Measurements from ENCODE around the gene GAB3. TPM values are rescaled to one million over a fixed set of nuclear protein-coding genes. Genes with fewer than 3 reads are reported as not detected.

GAB3 gene
- total RNA-seq, 1 experiment from 2014 or later: 0.09 TPM

GRCh38 chrX:154785716-154786115 is 34.8 kb upstream of the GAB3 start:
- Histone ChIP-seq H3K4me3 (ENCODE audit: low read depth, low read length, poor library complexity, severe bottlenecking) (no peak overlapping the region), H3K27me3 (replicated peaks; ENCODE audit: insufficient read depth, low read depth, low read length, poor library complexity) (no peaks in the 10 kb centered on the region), H3K4me1 (ENCODE audit: insufficient read depth, low read length, poor library complexity, severe bottlenecking) (no peaks in the 10 kb centered on the region), H3K27ac (ENCODE audit: low read depth, low read length, poor library complexity, severe bottlenecking) (no peak overlapping the region), H3K9me3 (ENCODE audit: low read depth, low read length, poor library complexity, severe bottlenecking) (no peaks in the 10 kb centered on the region), H3K36me3 (ENCODE audit: insufficient read depth, low read length, poor library complexity, severe bottlenecking) (no peaks in the 10 kb centered on the region)
- POLR2A ChIA-PET (ENCODE audit: low non-redundant PET): no interaction called here
- BruUV-seq (replicated peaks): no TSS peak
- intact Hi-C loops (cut with micrococcal nuclease; ENCODE audit: unreplicated experiment): no loop called here
- CTCF ChIA-PET: no interaction called here
- DNase-seq (ENCODE audit: low spot score): no peak
- TF ChIP-seq EZH2 (IDR thresholded peaks at IDR 0.05; ENCODE audit: borderline replicate concordance, low read depth, low read length, poor library complexity, severe bottlenecking): no peak
- TF ChIP-seq, protein P1, sequence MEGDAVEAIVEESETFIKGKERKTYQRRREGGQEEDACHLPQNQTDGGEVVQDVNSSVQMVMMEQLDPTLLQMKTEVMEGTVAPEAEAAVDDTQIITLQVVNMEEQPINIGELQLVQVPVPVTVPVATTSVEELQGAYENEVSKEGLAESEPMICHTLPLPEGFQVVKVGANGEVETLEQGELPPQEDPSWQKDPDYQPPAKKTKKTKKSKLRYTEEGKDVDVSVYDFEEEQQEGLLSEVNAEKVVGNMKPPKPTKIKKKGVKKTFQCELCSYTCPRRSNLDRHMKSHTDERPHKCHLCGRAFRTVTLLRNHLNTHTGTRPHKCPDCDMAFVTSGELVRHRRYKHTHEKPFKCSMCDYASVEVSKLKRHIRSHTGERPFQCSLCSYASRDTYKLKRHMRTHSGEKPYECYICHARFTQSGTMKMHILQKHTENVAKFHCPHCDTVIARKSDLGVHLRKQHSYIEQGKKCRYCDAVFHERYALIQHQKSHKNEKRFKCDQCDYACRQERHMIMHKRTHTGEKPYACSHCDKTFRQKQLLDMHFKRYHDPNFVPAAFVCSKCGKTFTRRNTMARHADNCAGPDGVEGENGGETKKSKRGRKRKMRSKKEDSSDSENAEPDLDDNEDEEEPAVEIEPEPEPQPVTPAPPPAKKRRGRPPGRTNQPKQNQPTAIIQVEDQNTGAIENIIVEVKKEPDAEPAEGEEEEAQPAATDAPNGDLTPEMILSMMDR (conservative IDR thresholded peaks at IDR 0.05; ENCODE audit: low read depth, low read length): no peak

DNA sequence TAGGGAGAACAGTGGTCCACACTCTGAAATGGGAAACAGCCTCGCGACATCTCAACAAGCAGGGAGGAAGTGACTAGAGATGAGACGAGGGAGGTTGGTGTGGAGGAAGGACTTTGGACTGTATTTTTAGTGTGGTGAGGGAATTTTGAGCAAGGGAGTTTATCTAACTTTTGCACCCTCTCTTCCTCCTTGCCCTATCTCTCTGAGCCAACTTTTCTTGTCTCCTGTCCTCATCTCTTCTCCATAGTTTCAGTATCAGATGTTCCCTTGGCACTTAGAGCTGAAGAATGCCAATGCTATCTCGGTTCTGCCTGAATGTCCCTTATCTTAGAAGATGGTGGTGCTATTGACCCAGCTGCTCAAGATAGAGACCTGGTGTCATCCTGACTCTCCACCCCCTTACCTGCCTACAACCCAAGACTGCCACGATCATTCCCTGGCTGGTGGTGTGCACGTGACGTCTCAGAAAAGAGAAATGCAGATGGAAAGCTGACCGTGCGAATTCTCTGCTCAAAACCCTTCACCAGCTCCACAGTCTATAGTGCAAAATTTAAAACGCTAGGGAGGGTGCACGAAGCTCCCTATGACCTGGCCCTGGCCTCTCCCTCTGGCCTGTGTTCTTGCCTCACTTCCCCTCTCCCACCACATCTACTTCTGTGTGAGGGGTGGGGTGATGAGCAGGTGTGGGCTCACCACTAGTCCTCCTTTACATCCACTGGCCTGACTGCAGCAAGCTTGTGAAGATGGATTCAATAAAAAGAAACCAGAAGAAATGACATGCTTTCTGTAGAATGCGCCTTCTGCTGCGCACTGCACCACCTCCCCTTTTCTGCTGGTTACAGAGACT is 33.5 kb upstream of the GAB3 start:
- Histone ChIP-seq H3K27ac (ENCODE audit: low read depth, low read length, poor library complexity, severe bottlenecking) (no peak overlapping the region), H3K36me3 (ENCODE audit: insufficient read depth, low read length, poor library complexity, severe bottlenecking) (no peaks in the 10 kb centered on the region), H3K4me3 (ENCODE audit: low read depth, low read length, poor library complexity, severe bottlenecking) (no peak overlapping the region), H3K4me1 (ENCODE audit: insufficient read depth, low read length, poor library complexity, severe bottlenecking) (no peaks in the 10 kb centered on the region), H3K9me3 (ENCODE audit: low read depth, low read length, poor library complexity, severe bottlenecking) (no peaks in the 10 kb centered on the region), H3K27me3 (replicated peaks; ENCODE audit: insufficient read depth, low read depth, low read length, poor library complexity) (no peaks in the 10 kb centered on the region)
- intact Hi-C loops (cut with micrococcal nuclease; ENCODE audit: unreplicated experiment): no loop called here
- DNase-seq (ENCODE audit: low spot score): no peak
- BruUV-seq (replicated peaks): no TSS peak
- POLR2A ChIA-PET (ENCODE audit: low non-redundant PET): no interaction called here
- CTCF ChIA-PET: no interaction called here
- no peak for TF ChIP-seq EZH2 (IDR thresholded peaks at IDR 0.05; ENCODE audit: borderline replicate concordance, low read depth, low read length, poor library complexity, severe bottlenecking)
- TF ChIP-seq, protein P1 (conservative IDR thresholded peaks at IDR 0.05; ENCODE audit: low read depth, low read length): no peak

- TF ChIP-seq, protein P1 (conservative IDR thresholded peaks at IDR 0.05; ENCODE audit: low read depth, low read length): no peak
- TF ChIP-seq EZH2 (IDR thresholded peaks at IDR 0.05; ENCODE audit: borderline replicate concordance, low read depth, low read length, poor library complexity, severe bottlenecking): no peak
- CTCF ChIA-PET: no interaction called here
- intact Hi-C loops (cut with micrococcal nuclease; ENCODE audit: unreplicated experiment): no loop called here
- POLR2A ChIA-PET (ENCODE audit: low non-redundant PET): interaction anchor here (0.6 kb wide), 1 partner anchor 31 kb away, joined by 3 read pairs; no protein-coding TSS in a partner anchor
- no peaks in the 10 kb centered on the region for H3K27me3 ChIP-seq (replicated peaks; ENCODE audit: insufficient read depth, low read depth, low read length, poor library complexity)
- peaks cover 15% of the 10 kb centered on the region for H3K36me3 ChIP-seq (ENCODE audit: insufficient read depth, low read length, poor library complexity, severe bottlenecking)
- no TSS peak for BruUV-seq (replicated peaks)
- no peak for DNase-seq (ENCODE audit: low spot score)
- no peak overlapping the region for H3K27ac ChIP-seq (ENCODE audit: low read depth, low read length, poor library complexity, severe bottlenecking)
- no peaks in the 10 kb centered on the region for H3K4me1 ChIP-seq (ENCODE audit: insufficient read depth, low read length, poor library complexity, severe bottlenecking)
- H3K4me3 ChIP-seq (ENCODE audit: low read depth, low read length, poor library complexity, severe bottlenecking): no peak overlapping the region
- H3K9me3 ChIP-seq (ENCODE audit: low read depth, low read length, poor library complexity, severe bottlenecking): no peaks in the 10 kb centered on the region
These were observed 30.1 kb upstream of the GAB3 start for GRCh38 chrX:154780968-154781367.
